ENCODE measurements around the gene GK.

GRCh38 chrX:30661228-30661627 lies 8.0 kb downstream of the GK start:
- TF ChIP-seq POLR2A (IDR thresholded peaks at IDR 0.05) (no peak), CTCF (IDR thresholded peaks at IDR 0.05) (no peak)

Measured in testis (tissue), 2 donors.